K562 (cell line): ENCODE data around the gene PES1. TPM values are rescaled to one million over a fixed set of nuclear protein-coding genes. Genes with fewer than 3 reads are reported as not detected.
"Not testable (repeated sequence)": the region's sequence is repeated elsewhere in the genome, so short reads cannot be mapped to it uniquely, and the experiment has no call there.

Experiments
- ATAC-seq: fragments of 200-7000 bp; cut with Tn5 transposase; 3 replicates; pipeline ENCODE4 v1.9.1; 2020; ENCODE audit warnings: moderate library complexity
- BruUV-seq: library from RNA; stranded (reverse); fragments of 400-500 nt; replicated peaks from 2 replicates; lab custom pipeline; 2021; lab: Mats Ljungman, UMichigan
- CTCF ChIA-PET: fragments of 300-600 bp; formaldehyde crosslinking; extraction: SDS; loops from one replicate; lab custom pipeline; 2021; ENCODE audit warnings: low intra/inter-chr PET ratio; lab: Yijun Ruan, JAX
- POLR2A ChIA-PET: fragments of 300-600, 350-650 bp; sonication (Branson Sonifier 250); formaldehyde crosslinking; extraction: SDS; loops from one replicate; lab custom pipeline; 2021; ENCODE audit warnings: antibody characterized with exemption, inconsistent platforms; lab: Yijun Ruan, JAX
- DNase-seq, 4 experiments: peaks; one replicate each; pipeline versions ENCODE4 v3.0.0 to v3.0.0-alpha.2; 2011 to 2018; ENCODE audit warnings: low spot score in 3 of 4, mixed read lengths in 3 of 4; ENCODE audit errors: extremely low read depth in 1 of 4
- FAIRE-seq: peaks from 2 replicates; lab custom pipeline; 2011; peaks lifted over from hg19 to GRCh38; lab: Jason Lieb, UNC
- H2AFZ ChIP-seq: 2 replicates; pipeline ENCODE4 v1.6.0; 2011; ENCODE audit warnings: low read depth, low read length, control low read depth, inconsistent platforms
- H3K27ac ChIP-seq: fragments of 200-600 bp; 3 replicates; pipeline ENCODE4 v1.8.0; 2011; ENCODE audit warnings: low read depth, mild to moderate bottlenecking, control low read depth, inconsistent platforms, low read length, moderate library complexity, mixed read lengths; ENCODE audit errors: extremely low read depth
- H3K27me3 ChIP-seq, 2 experiments: fragments of 300-600 bp in 1 of 2; 2 replicates in 1 of 2; 3 replicates in 1 of 2; pipeline versions ENCODE4 v1.6.0 to v1.8.0; 2011; ENCODE audit warnings: inconsistent platforms in 2 of 2, low read length in 2 of 2, mild to moderate bottlenecking in 1 of 2, mixed read lengths in 1 of 2, moderate library complexity in 1 of 2; ENCODE audit not compliant: control insufficient read depth in 2 of 2, insufficient read depth in 2 of 2
- H3K36me3 ChIP-seq: fragments of 300-600 bp; 3 replicates; pipeline ENCODE4 v1.8.0; 2011; ENCODE audit warnings: mild to moderate bottlenecking, low read length, inconsistent platforms; ENCODE audit not compliant: control insufficient read depth, insufficient read depth
- H3K4me1 ChIP-seq, 2 experiments: fragments of 200-600 bp in 1 of 2; replicated peaks in 1 of 2; 2 replicates in 1 of 2; 3 replicates in 1 of 2; pipeline versions ENCODE4 v1.5.1 to v1.8.0; 2011; ENCODE audit warnings: inconsistent platforms in 2 of 2, low read length in 2 of 2, mild to moderate bottlenecking in 1 of 2, mixed read lengths in 1 of 2, moderate library complexity in 1 of 2; ENCODE audit not compliant: control insufficient read depth in 2 of 2, insufficient read depth in 2 of 2
- H3K4me2 ChIP-seq: 2 replicates; pipeline ENCODE4 v1.6.1; 2011; ENCODE audit warnings: low read length, control low read depth, inconsistent platforms, mixed read lengths; ENCODE audit not compliant: insufficient read depth
- H3K4me3 ChIP-seq: fragments of 200-600 bp; sonication (generic), shearing (Covaris generic); 2 replicates; pipeline ENCODE4 v1.5.1; 2016; ENCODE audit warnings: control low read depth, inconsistent platforms
- H3K79me2 ChIP-seq: fragments of 200-600 bp; 3 replicates; pipeline ENCODE4 v1.8.0; 2011; ENCODE audit warnings: low read length, inconsistent platforms; ENCODE audit not compliant: control insufficient read depth, insufficient read depth
- H3K9ac ChIP-seq, 2 experiments: 2 replicates each; pipeline versions ENCODE4 v1.6.0 to v1.6.1; 2011; ENCODE audit warnings: low read depth in 2 of 2, low read length in 2 of 2, control low read depth in 1 of 2, inconsistent platforms in 1 of 2, mild to moderate bottlenecking in 1 of 2, mixed read lengths in 1 of 2; ENCODE audit not compliant: insufficient read depth in 1 of 2
- H3K9me1 ChIP-seq: one replicate; pipeline ENCODE4 v1.6.0; 2011; ENCODE audit warnings: inconsistent platforms, mild to moderate bottlenecking, low read length, moderate library complexity; ENCODE audit not compliant: control insufficient read depth, insufficient read depth
- H3K9me3 ChIP-seq: replicated peaks from 2 replicates; pipeline ENCODE4 v1.5.1; 2011; ENCODE audit warnings: low read depth, low read length, inconsistent platforms; ENCODE audit not compliant: control insufficient read depth, insufficient read depth
- H4K20me1 ChIP-seq: replicated peaks from 2 replicates; pipeline ENCODE4 v1.6.1; 2011; ENCODE audit warnings: low read length, inconsistent platforms, mixed read lengths; ENCODE audit not compliant: control insufficient read depth, insufficient read depth
- ADNP ChIP-seq: fragments of 200-800 bp; sonication (Bioruptor generic); IDR thresholded peaks from 2 replicates; pipeline ENCODE4 v1.6.1; 2016; ENCODE audit warnings: missing genetic modification characterization, missing compliant biosample characterization
- ARID1B ChIP-seq: fragments of 450-650 bp; IDR thresholded peaks from 2 replicates; pipeline ENCODE4 v1.6.1; 2016; ENCODE audit warnings: antibody characterized with exemption, mild to moderate bottlenecking, inconsistent platforms
- BCOR ChIP-seq: fragments of 450-650 bp; IDR thresholded peaks from 2 replicates; pipeline ENCODE4 v1.6.1; 2016
- IRF2 ChIP-seq: sonication (generic); formaldehyde crosslinking; IDR thresholded peaks from 2 replicates; pipeline ENCODE4 v1.8.1; 2022; ENCODE audit warnings: mild to moderate bottlenecking, missing genetic modification reagents
- NCOR1 ChIP-seq: fragments of 450-650 bp; IDR thresholded peaks from 2 replicates; pipeline ENCODE4 v1.6.1; 2016; ENCODE audit warnings: mild to moderate bottlenecking, moderate library complexity
- POLR2H ChIP-seq: IDR thresholded peaks from 2 replicates; pipeline ENCODE4 v1.6.1; 2016; ENCODE audit warnings: missing genetic modification characterization, low read depth, mild to moderate bottlenecking, control low read depth, missing compliant biosample characterization, moderate library complexity
- PTBP1 ChIP-seq: fragments of 200-400 bp; formaldehyde crosslinking; IDR thresholded peaks from 2 replicates; pipeline ENCODE4 v1.6.1; 2017; ENCODE audit warnings: low read depth, low read length
- ZFX ChIP-seq: sonication (generic); formaldehyde crosslinking; IDR thresholded peaks from 2 replicates; pipeline ENCODE4 v1.8.0; 2022; ENCODE audit warnings: mild to moderate bottlenecking, missing genetic modification reagents, moderate library complexity
- ZNF121 ChIP-seq: sonication (generic); formaldehyde crosslinking; conservative IDR thresholded peaks from 2 replicates; pipeline ENCODE4 v1.8.0; 2022; ENCODE audit warnings: missing genetic modification reagents
- ZNF217 ChIP-seq: sonication (generic); formaldehyde crosslinking; IDR thresholded peaks from 2 replicates; pipeline ENCODE4 v1.8.0; 2022; ENCODE audit warnings: mild to moderate bottlenecking, missing genetic modification reagents
- ZNF717 ChIP-seq: fragments of 250-450 bp; sonication (Bioruptor Pico); IDR thresholded peaks from 2 replicates; pipeline ENCODE4 v1.5.0; 2021
- WGBS: fragments of 100-300 bp; shearing (Covaris generic); methylation state at CpG from one replicate; pipeline ENCODE4 v1.1.6; 2016; ENCODE audit warnings: low coverage, mixed read lengths; ENCODE audit not compliant: insufficient coverage; ENCODE audit errors: missing lambda C conversion rate; 5-methylcytosine and 5-hydroxymethylcytosine counted together
- in situ Hi-C: fragments of 300-500 bp; cut with MboI; formaldehyde crosslinking; loops from 4 replicates; pipeline ENCODE4 v1.15.0; 2018; ENCODE audit warnings: inconsistent platforms, mixed read lengths
- intact Hi-C: fragments of 100-400 bp; cut with micrococcal nuclease; formaldehyde crosslinking; loops from 2 replicates; pipeline ENCODE4 v1.14.2; 2022
- polyA plus RNA-seq, 8 experiments: library from polyadenylated mRNA; depleted of rRNA in 4 of 8; stranded (reverse) in 5 of 8; unstranded in 3 of 8; fragments of >200 nt; fragmentation: Nextera tagmentation in 2 of 8; fragmentation: Illumina TruSeq in 1 of 8; extraction: Ambion mirVana in 2 of 8; extraction: Trizol in 1 of 8; gene quantifications; 2 replicates each; pipeline versions ENCODE4 v1.2.1 to v1.2.3, GENCODE V29; 2011 to 2014; ENCODE audit warnings: inconsistent platforms in 1 of 8, missing spikeins in 1 of 8
- total RNA-seq, 7 experiments: library from RNA; depleted of rRNA in 6 of 7; stranded (reverse); fragments of >200 nt in 6 of 7; fragmentation: Illumina TruSeq in 2 of 7; extraction: Trizol in 2 of 7; gene quantifications; 2 replicates each; pipeline versions ENCODE4 v1.2.1 to v1.2.3, GENCODE V29; 2011 to 2021; ENCODE audit warnings: low replicate concordance in 1 of 7
- TF ChIP-seq, protein P1 (sequence below): sonication (generic); formaldehyde crosslinking; IDR thresholded peaks from 2 replicates; pipeline ENCODE4 v1.8.0; 2022; ENCODE audit warnings: mild to moderate bottlenecking, missing genetic modification reagents

The PES1 gene
- total and polyA plus RNA-seq, 9 of the 15 experiments (the other 6 are each of a cell fraction or from before 2014, with no cell fraction given): 6.5 to 158 (median 94.3) TPM

- TF ChIP-seq ZFX: no peak
- no peak for TF ChIP-seq PTBP1
- TF ChIP-seq ARID1B: no peak
- TF ChIP-seq NCOR1: no peak
- 0 out of 2 replicates have a peak, but pooled peaks have one; percentile 24 for TF ChIP-seq ADNP (tag)
- TF ChIP-seq BCOR: peak; percentile 84
- TF ChIP-seq, protein P1, sequence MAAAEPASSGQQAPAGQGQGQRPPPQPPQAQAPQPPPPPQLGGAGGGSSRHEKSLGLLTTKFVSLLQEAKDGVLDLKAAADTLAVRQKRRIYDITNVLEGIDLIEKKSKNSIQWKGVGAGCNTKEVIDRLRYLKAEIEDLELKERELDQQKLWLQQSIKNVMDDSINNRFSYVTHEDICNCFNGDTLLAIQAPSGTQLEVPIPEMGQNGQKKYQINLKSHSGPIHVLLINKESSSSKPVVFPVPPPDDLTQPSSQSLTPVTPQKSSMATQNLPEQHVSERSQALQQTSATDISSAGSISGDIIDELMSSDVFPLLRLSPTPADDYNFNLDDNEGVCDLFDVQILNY (CRISPR knock-in tag): no peak
- TF ChIP-seq ZNF717: no peak
- TF ChIP-seq IRF2 (CRISPR knock-in tag): no peak
- TF ChIP-seq POLR2H (tag): no peak
- TF ChIP-seq ZNF217 (CRISPR knock-in tag): no peak
- TF ChIP-seq, all 486 proteins: peak for 6
Observed at GRCh38 chr22:30552719-30553118, 39.0 kb downstream of the PES1 start (continued).

- 16% methylated on average over 3 of the region's 3 CpGs for WGBS
- in situ Hi-C loops, H3K9me3 ChIP-seq, ATAC-seq, intact Hi-C loops, H3K9ac ChIP-seq, H3K27me3 ChIP-seq, H3K4me2 ChIP-seq, H4K20me1 ChIP-seq, H3K36me3 ChIP-seq, H3K9me1 ChIP-seq, FAIRE-seq, H3K4me1 ChIP-seq, CTCF ChIA-PET, H3K4me3 ChIP-seq, POLR2A ChIA-PET, H3K27ac ChIP-seq, BruUV-seq, H2AFZ ChIP-seq, DNase-seq, H3K79me2 ChIP-seq: not testable (repeated sequence)
- peak; percentile 58 for TF ChIP-seq ZNF121 (CRISPR knock-in tag)
Observed at GRCh38 chr22:30551813-30552212, 39.9 kb downstream of the PES1 start.
